Endothelial cell (in vitro differentiated cells): ENCODE data around the gene TBC1D4. TPM values are rescaled to one million over a fixed set of nuclear protein-coding genes. Genes with fewer than 3 reads are reported as not detected.

Experiments used
- DNase-seq: peaks from one replicate; pipeline ENCODE4 v3.0.0; 2021; ENCODE audit warnings: low spot score
- H3K27ac Mint-ChIP-seq: one replicate; pipeline ENCODE4 v1.8.0; 2021; ENCODE audit warnings: mixed read lengths, inconsistent platforms; ENCODE audit not compliant: unreplicated experiment
- H3K27me3 Mint-ChIP-seq: one replicate; pipeline ENCODE4 v1.8.0; 2021; ENCODE audit warnings: mild to moderate bottlenecking, moderate library complexity, mixed read lengths, inconsistent platforms; ENCODE audit not compliant: unreplicated experiment
- H3K36me3 Mint-ChIP-seq: one replicate; pipeline ENCODE4 v1.8.0; 2021; ENCODE audit warnings: mild to moderate bottlenecking, low read depth, mixed read lengths, inconsistent platforms; ENCODE audit not compliant: unreplicated experiment
- H3K4me1 Mint-ChIP-seq: one replicate; pipeline ENCODE4 v1.8.0; 2021; ENCODE audit warnings: mild to moderate bottlenecking, mixed read lengths, inconsistent platforms; ENCODE audit not compliant: unreplicated experiment
- H3K4me3 Mint-ChIP-seq: one replicate; pipeline ENCODE4 v1.8.0; 2021; ENCODE audit warnings: mild to moderate bottlenecking, mixed read lengths, inconsistent platforms; ENCODE audit not compliant: unreplicated experiment
- H3K9me3 Mint-ChIP-seq: one replicate; pipeline ENCODE4 v1.8.0; 2021; ENCODE audit warnings: mixed read lengths, inconsistent platforms; ENCODE audit not compliant: unreplicated experiment
- total RNA-seq: library from RNA; stranded (reverse); fragmentation: NEBNext Ultra II Directional; extraction: Animal tissue kit (Norgen Biotek cat#: 25700); gene quantifications from one replicate; pipeline ENCODE4 v1.2.1, GENCODE V29; 2021; ENCODE audit not compliant: unreplicated experiment
- TF ChIP-seq, protein P1 (sequence below): fragments of 200-600 bp; sonication (generic); IDR thresholded peaks from one replicate; pipeline ENCODE4 v1.5.0; 2021; ENCODE audit warnings: antibody characterized with exemption; ENCODE audit not compliant: unreplicated experiment

TBC1D4 gene
- total RNA-seq, 1 donor from 2014 or later, result 47.2 TPM

DNA sequence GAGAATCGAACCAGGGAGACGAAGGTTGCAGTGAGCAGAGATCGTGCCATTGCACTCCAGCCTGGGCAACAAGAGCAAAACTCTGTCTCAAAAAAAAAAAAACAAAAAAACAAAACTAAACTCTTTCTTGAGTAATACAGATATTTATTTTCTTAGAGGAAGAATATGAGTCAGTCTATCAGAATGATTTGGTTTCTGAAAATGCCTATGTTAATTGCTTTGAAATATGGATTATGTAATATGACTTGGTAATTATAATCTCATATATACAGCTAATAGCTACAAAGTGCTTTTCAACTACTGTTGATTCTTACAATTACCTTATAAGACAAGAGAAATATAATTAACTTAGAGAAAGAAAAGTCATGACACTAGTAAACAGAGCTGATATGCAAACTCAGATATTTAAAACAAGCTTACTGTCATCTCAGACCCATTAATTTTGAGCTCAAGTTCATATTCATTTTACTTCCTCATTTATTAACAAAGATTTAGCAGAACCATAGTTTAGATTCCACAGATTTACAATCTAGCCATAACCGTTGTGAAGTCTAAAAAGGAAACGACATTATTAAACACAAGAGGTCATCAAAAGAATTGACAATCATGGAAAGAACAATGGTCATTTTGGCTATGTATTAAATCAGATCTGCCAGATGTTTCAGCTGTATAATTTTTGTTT is 88.0 kb downstream of the TBC1D4 start:
- TF ChIP-seq, protein P1, sequence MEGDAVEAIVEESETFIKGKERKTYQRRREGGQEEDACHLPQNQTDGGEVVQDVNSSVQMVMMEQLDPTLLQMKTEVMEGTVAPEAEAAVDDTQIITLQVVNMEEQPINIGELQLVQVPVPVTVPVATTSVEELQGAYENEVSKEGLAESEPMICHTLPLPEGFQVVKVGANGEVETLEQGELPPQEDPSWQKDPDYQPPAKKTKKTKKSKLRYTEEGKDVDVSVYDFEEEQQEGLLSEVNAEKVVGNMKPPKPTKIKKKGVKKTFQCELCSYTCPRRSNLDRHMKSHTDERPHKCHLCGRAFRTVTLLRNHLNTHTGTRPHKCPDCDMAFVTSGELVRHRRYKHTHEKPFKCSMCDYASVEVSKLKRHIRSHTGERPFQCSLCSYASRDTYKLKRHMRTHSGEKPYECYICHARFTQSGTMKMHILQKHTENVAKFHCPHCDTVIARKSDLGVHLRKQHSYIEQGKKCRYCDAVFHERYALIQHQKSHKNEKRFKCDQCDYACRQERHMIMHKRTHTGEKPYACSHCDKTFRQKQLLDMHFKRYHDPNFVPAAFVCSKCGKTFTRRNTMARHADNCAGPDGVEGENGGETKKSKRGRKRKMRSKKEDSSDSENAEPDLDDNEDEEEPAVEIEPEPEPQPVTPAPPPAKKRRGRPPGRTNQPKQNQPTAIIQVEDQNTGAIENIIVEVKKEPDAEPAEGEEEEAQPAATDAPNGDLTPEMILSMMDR, result no peak
- H3K9me3 Mint-ChIP-seq, result no peaks in the 10 kb centered on the region

DNA sequence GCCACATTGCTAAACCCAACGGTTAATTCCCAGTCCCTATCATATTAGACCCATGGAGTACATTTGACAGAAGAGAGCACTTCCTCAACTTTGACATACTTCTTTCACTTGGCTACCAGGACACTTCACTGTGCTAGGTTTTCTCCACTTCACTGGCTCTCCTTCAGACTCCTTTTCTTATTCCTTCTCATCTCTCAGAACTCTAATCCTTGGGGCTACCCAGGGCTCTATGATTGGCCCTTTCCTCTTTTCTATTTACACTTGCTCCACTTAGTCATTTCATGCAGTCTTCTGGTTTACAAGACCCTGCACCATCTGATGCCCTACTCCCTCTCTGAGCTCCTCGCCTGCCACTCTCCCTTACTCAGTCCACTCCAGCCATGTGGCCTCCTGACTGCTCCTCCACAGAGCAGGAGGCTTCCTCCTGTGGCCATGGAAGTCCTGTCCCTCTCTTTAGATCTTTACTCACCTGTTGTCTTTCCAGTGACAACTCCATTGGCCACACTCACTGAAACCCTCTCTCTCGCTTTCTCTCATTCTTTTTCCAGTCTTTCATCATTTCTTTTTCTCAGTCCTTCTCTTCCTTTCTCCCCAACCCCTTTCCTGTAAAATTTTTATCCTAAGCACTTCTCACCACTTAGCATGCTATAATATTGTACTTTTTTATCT is 90.4 kb downstream of the TBC1D4 start:
- Mint-ChIP-seq H3K4me1 (peaks cover 2% of the 10 kb centered on the region), H3K27ac (no peak overlapping the region), H3K36me3 (no peaks in the 10 kb centered on the region), H3K27me3 (peaks cover 2% of the 10 kb centered on the region), H3K4me3 (no peak overlapping the region), H3K9me3 (no peaks in the 10 kb centered on the region)
- DNase-seq, result no peak
- TF ChIP-seq, protein P1, result no peak

More for the DNA sequence above, 88.0 kb downstream of the TBC1D4 start:
- Mint-ChIP-seq H3K4me3 (no peak overlapping the region), H3K36me3 (no peaks in the 10 kb centered on the region), H3K4me1 (peaks cover 5% of the 10 kb centered on the region), H3K27ac (no peak overlapping the region), H3K27me3 (peaks cover 2% of the 10 kb centered on the region)
- no peak for DNase-seq

DNA sequence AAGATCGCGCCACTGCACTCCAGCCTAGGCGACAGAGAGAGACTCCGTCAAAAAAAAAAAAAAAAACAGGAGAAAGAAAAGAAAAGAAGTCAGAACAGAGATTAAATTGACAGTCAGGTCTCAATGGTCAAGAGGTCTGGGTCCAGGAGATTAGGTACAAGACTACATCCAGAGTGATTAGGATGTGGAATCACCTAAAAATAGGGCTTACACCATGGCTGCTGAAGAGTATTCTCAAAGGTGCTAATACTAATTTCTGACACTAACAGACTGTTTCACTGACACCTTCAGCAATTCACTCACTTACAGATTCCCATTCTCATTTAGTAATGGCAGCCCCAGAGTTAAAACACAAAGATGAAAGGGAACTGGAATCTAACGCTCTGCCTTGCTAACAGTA is 91.7 kb downstream of the TBC1D4 start:
- no peak for DNase-seq
- Mint-ChIP-seq H3K4me3 (no peak overlapping the region), H3K36me3 (no peaks in the 10 kb centered on the region), H3K27me3 (peaks cover 2% of the 10 kb centered on the region), H3K4me1 (peaks cover 2% of the 10 kb centered on the region), H3K9me3 (no peaks in the 10 kb centered on the region), H3K27ac (no peak overlapping the region)
- TF ChIP-seq, protein P1, result no peak

DNA sequence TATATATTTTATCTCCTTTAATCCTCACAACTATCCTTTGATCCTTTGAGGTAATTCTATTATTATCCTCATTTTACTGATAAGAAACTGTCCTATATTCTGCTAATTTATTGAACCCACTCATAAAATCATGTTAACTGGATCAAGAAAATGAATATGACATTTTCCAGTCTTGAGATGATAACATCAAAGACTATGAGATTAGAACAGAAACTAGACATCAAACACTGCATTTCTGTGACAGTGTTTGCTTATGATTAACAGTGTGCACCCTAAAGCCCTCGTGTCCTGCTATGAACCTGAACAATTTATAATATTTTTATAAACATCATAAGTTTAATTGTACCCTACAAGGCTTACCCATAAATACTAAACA is 96.3 kb downstream of the TBC1D4 start:
- no peak for DNase-seq
- Mint-ChIP-seq H3K9me3 (no peaks in the 10 kb centered on the region), H3K4me1 (peaks cover 2% of the 10 kb centered on the region), H3K4me3 (no peak overlapping the region), H3K27ac (no peak overlapping the region), H3K27me3 (no peaks in the 10 kb centered on the region), H3K36me3 (no peaks in the 10 kb centered on the region)
- TF ChIP-seq, protein P1, result no peak
